ENCODE data around the gene RBM7.

RBM7 gene

GRCh38 chr11:114449845-114450244, 49.4 kb downstream of the RBM7 start:
- no peak for DNase-seq

- DNase-seq, result no peak
These were observed 51.9 kb downstream of the RBM7 start for GRCh38 chr11:114452399-114452798.

Data from NCI-H1092 (cell line).